GM18511 (cell line): ENCODE data around the gene PIP5K1B.
"Not testable (repeated sequence)": the region's sequence is repeated elsewhere in the genome, so short reads cannot be mapped to it uniquely, and the experiment has no call there.

Experiments used
- ATAC-seq: cut with Tn5 transposase; IDR thresholded peaks from one replicate; pipeline ENCODE4 v1.9.1; 2021; ENCODE audit warnings: mild to moderate bottlenecking, moderate library complexity; ENCODE audit not compliant: unreplicated experiment

The PIP5K1B gene

DNA sequence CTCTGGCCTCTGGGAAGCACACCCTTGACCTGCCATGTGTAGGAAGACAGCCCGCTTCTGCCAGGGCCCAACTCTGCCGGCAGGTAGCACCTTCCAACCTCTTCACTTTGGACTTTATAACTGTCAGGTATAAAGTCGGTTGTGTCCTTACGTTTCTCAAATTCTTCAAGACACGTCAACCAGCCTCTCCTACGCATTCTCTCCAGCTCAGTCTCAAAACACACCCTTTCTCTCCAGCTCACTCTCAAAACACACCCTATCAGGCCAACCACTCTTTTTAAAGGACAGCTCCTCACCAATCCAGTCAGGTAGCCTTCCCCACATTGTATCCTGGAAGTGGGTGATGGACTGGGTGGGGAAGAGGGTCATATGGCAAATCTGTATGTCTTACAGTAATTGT is 344.1 kb downstream of the PIP5K1B start:
- ATAC-seq = no peak

DNA sequence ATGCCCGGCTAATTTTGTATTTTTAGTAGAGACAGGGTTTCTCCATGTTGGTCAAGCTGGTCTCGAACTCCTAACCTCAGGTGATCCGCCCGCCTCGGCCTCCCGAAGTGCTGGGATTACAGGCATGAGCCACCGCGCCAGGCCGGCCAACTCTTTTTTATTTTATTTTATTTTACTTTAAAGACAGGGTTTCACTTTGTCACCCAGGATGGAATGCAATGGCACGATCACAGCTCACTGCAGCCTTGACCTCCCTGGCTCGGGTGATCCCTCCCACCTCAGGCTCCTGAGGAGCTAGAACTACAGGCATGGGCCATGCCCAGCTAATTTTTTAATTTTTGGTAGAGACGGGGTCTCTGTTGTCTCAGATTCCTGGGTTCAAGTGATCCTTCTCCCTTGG is 345.9 kb downstream of the PIP5K1B start:
- not testable (repeated sequence) for ATAC-seq

DNA sequence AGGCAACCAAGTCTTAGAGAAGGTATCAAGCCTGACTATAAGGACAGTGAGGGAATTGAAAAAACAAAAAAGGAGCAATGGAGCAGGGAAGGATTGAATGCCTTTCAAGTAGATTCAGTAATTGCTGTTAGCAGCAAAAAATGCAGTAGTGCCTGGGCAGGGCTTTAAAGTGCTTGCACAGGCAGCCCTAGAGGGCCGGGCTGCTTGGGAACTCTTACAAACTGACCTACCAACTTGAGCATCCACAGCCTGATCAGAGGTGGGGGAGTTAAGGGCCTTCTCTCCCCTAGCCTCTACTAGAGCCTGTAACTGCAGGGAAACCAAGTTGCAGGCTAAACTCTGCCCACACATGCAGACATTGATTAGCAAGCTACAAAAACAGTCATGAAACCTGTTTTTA is 349.9 kb downstream of the PIP5K1B start:
- no peak for ATAC-seq

DNA sequence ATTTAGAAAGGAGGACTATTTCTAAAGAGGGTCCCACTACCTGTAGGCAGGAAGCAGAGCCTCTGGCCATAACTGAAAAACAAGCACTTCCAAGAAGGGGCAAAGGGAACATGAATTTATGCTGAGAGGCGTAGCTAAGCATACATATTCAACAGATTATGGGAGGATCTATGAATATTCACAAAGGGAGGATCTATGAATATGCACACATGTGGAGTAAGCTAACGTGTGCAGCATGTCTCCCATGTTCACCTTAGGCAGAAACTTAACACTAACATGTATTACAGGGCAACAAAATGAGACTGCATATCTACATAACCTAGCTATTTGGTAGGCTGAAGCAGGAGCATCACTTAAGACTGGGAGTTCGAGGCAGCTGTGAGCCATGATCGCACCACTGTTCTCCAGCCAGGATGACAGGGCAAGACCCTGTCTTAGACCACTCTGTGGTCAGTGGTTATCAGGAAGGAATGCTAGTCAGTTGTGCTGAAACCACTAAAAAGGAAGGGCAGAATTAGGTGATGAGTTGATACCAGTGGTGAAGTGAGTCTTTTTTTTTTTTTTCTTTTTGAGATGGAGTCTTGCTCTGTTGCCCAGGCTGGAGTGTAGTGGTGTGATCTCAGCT is 351.3 kb downstream of the PIP5K1B start:
- ATAC-seq = no peak

DNA sequence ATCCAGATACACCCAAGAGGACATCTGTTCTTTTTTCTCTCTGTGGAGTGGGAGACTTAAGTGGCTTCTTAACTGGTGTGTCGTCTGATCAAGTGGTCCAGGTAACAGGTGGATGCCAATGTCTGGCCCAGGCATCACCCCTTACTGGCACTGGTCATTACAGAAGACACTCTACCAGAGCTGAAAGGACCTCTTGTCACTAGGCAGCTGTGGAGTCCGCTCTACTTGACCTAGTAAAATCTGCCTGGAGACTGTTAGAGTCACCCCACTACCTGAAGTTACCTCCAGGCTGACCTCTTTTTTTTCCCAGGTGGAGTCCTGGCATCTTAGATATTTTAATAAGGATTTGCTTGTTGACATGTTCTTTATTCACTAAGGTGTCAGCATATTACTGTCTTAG is 353.1 kb downstream of the PIP5K1B start:
- no peak for ATAC-seq
